SH-SY5Y (cell line): ENCODE results near the gene CCNYL1.

Source experiments
- GATA2 ChIP-seq: IDR thresholded peaks from 2 replicates; pipeline ENCODE4 v1.6.1; 2011; ENCODE audit warnings: mild to moderate bottlenecking, low read depth, low read length
- GATA3 ChIP-seq: IDR thresholded peaks from 2 replicates; pipeline ENCODE4 v1.6.1; 2011; ENCODE audit warnings: low read depth, mild to moderate bottlenecking, low read length, moderate library complexity

DNA sequence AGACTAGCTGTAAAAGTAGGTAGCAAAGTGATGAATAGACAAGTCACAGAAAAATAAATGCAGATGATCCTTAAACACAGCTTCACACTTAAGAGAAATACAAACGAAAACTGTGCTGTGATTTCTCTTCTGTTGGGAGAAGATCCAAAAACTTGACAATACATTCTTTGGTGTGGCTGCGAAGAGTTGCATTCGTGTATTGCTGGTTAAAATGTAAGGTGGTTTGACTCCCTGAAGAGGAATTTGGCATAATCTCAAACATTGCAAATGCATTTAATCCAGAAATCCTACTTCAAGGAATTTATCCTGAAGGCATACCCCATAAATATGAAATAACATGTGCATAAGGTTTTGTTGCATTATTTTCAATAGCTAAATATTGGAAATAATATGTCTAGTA lies 7.1 kb downstream of the CCNYL1 start:
- TF ChIP-seq GATA3 (no peak), GATA2 (no peak)
